Hematopoietic multipotent progenitor cell treated with erythropoietin and hydrocortisone succinate and interleukin-3 and kit ligand, for 17 days (in vitro differentiated cells): ENCODE data around the gene CCDC169.
A peak's percentile ranks its signal among the peaks of the same experiment; 100 is the strongest.
"Not testable (repeated sequence)": the region's sequence is repeated elsewhere in the genome, so short reads cannot be mapped to it uniquely, and the experiment has no call there.

Source experiments
- DNase-seq: peaks from one replicate; pipeline ENCODE4 v3.0.0-alpha.2; 2015; ENCODE audit warnings: low spot score

Gene CCDC169

GRCh38 chr13:36313047-36313969 lies 15.7 kb upstream of the CCDC169 start:
- DNase-seq, result no peak

- DNase-seq, result no peak
Measured at GRCh38 chr13:36310417-36311108, 12.9 kb upstream of the CCDC169 start.

GRCh38 chr13:36302289-36302688 lies 4.7 kb upstream of the CCDC169 start:
- DNase-seq, result no peak

- DNase-seq, result not testable (repeated sequence)
Measured at GRCh38 chr13:36299469-36299868, 1.9 kb upstream of the CCDC169 start.

- DNase-seq, result no peak
Measured at GRCh38 chr13:36298535-36299068, 988 bp upstream of the CCDC169 start.

- no peak for DNase-seq
Measured at GRCh38 chr13:36294096-36294495, 3.5 kb downstream of the CCDC169 start.

- no peak for DNase-seq
Measured at GRCh38 chr13:36293497-36293896, 4.1 kb downstream of the CCDC169 start.

GRCh38 chr13:36288794-36289391 lies 8.7 kb downstream of the CCDC169 start:
- no peak for DNase-seq

GRCh38 chr13:36286006-36286405 lies 11.6 kb downstream of the CCDC169 start:
- no peak for DNase-seq

- peak; percentile 61 for DNase-seq
Measured at GRCh38 chr13:36282821-36283432, 14.7 kb downstream of the CCDC169 start.

- DNase-seq, result no peak
Measured at GRCh38 chr13:36275190-36276002, 22.2 kb downstream of the CCDC169 start.

GRCh38 chr13:36273431-36273830 lies 24.2 kb downstream of the CCDC169 start:
- no peak for DNase-seq

GRCh38 chr13:36261976-36262375 lies 35.6 kb downstream of the CCDC169 start:
- no peak for DNase-seq

- DNase-seq, result no peak
Measured at GRCh38 chr13:36261011-36261410, 36.6 kb downstream of the CCDC169 start.

GRCh38 chr13:36259361-36260137 lies 38.1 kb downstream of the CCDC169 start:
- DNase-seq, result no peak

- no peak for DNase-seq
Measured at GRCh38 chr13:36258831-36259230, 38.8 kb downstream of the CCDC169 start.

GRCh38 chr13:36251526-36251925 lies 46.1 kb downstream of the CCDC169 start:
- DNase-seq, result no peak

- no peak for DNase-seq
Measured at GRCh38 chr13:36251017-36251416, 46.6 kb downstream of the CCDC169 start.

GRCh38 chr13:36248700-36249099 lies 48.9 kb downstream of the CCDC169 start:
- no peak for DNase-seq

- no peak for DNase-seq
Measured at GRCh38 chr13:36244990-36245389, 52.6 kb downstream of the CCDC169 start.
